Measurements from ENCODE around the gene GALNT17. TPM values are rescaled to one million over a fixed set of nuclear protein-coding genes. Genes with fewer than 3 reads are reported as not detected.

GALNT17 gene
- total RNA-seq (2022), result not detected in 2 replicates
- percentile 1 among the genes with signal in this experiment for Bru-seq, nascent RNA
- BruChase-seq, experiment 1, labeled RNA remaining after a 6-hour chase, result percentile 3 among the genes with signal in this experiment
- BruChase-seq, experiment 2, labeled RNA remaining after a 2-hour chase, result percentile 3 among the genes with signal in this experiment
- long read RNA-seq, result 0 reads

- H3K27ac Mint-ChIP-seq (ENCODE audit: low read depth, unreplicated experiment), result no peak within 1 kb of the TSS
- intact Hi-C loops (cut with micrococcal nuclease), result no loop called here
- H3K9me3 Mint-ChIP-seq (ENCODE audit: unreplicated experiment), result peaks cover 9% of the 10 kb centered on the region
- CTCF ChIA-PET, result no interaction called here
- H3K27me3 Mint-ChIP-seq (ENCODE audit: insufficient read depth, unreplicated experiment), result no peaks in the 10 kb centered on the region
- no peak for DNase-seq (ENCODE audit: unreplicated experiment)
- POLR2A ChIA-PET, result no interaction called here
- no TSS peak for BruUV-seq (replicated peaks)
- H3K4me3 Mint-ChIP-seq (ENCODE audit: unreplicated experiment), result no peak within 1 kb of the TSS
- H3K36me3 Mint-ChIP-seq (ENCODE audit: insufficient read depth, unreplicated experiment), result no peaks in the 10 kb centered on the region
- no peaks in the 10 kb centered on the region for H3K4me1 Mint-ChIP-seq (ENCODE audit: insufficient read depth, unreplicated experiment)
- no peak for TF ChIP-seq CTCF (IDR thresholded peaks at IDR 0.05; ENCODE audit: unreplicated experiment)
These were observed at the start of gene GALNT17 for GRCh38 chr7:71132127-71132376. Gene GALNT17, plus strand, starts transcription at chr7:71132144.

GRCh38 chr7:71095266-71095860 is 36.6 kb upstream of the GALNT17 start:
- CTCF ChIA-PET, result no interaction called here
- peaks cover 35% of the 10 kb centered on the region for H3K9me3 Mint-ChIP-seq (ENCODE audit: unreplicated experiment)
- DNase-seq (ENCODE audit: unreplicated experiment), result no peak
- H3K36me3 Mint-ChIP-seq (ENCODE audit: insufficient read depth, unreplicated experiment), result no peaks in the 10 kb centered on the region
- TF ChIP-seq CTCF (IDR thresholded peaks at IDR 0.05; ENCODE audit: unreplicated experiment), result no peak
- no peaks in the 10 kb centered on the region for H3K4me1 Mint-ChIP-seq (ENCODE audit: insufficient read depth, unreplicated experiment)
- no peak overlapping the region for H3K27ac Mint-ChIP-seq (ENCODE audit: low read depth, unreplicated experiment)
- intact Hi-C loops (cut with micrococcal nuclease), result no loop called here
- H3K27me3 Mint-ChIP-seq (ENCODE audit: insufficient read depth, unreplicated experiment), result no peaks in the 10 kb centered on the region
- POLR2A ChIA-PET, result no interaction called here
- no peak overlapping the region for H3K4me3 Mint-ChIP-seq (ENCODE audit: unreplicated experiment)
- BruUV-seq (replicated peaks), result no TSS peak

GRCh38 chr7:71096351-71096750 is 35.6 kb upstream of the GALNT17 start:
- peaks cover 29% of the 10 kb centered on the region for H3K9me3 Mint-ChIP-seq (ENCODE audit: unreplicated experiment)
- TF ChIP-seq CTCF (IDR thresholded peaks at IDR 0.05; ENCODE audit: unreplicated experiment), result no peak
- intact Hi-C loops (cut with micrococcal nuclease), result no loop called here
- no peak overlapping the region for H3K27ac Mint-ChIP-seq (ENCODE audit: low read depth, unreplicated experiment)
- H3K27me3 Mint-ChIP-seq (ENCODE audit: insufficient read depth, unreplicated experiment), result no peaks in the 10 kb centered on the region
- POLR2A ChIA-PET, result no interaction called here
- no peaks in the 10 kb centered on the region for H3K4me1 Mint-ChIP-seq (ENCODE audit: insufficient read depth, unreplicated experiment)
- H3K4me3 Mint-ChIP-seq (ENCODE audit: unreplicated experiment), result no peak overlapping the region
- BruUV-seq (replicated peaks), result no TSS peak
- DNase-seq (ENCODE audit: unreplicated experiment), result no peak
- CTCF ChIA-PET, result no interaction called here
- H3K36me3 Mint-ChIP-seq (ENCODE audit: insufficient read depth, unreplicated experiment), result no peaks in the 10 kb centered on the region

- H3K27me3 Mint-ChIP-seq (ENCODE audit: insufficient read depth, unreplicated experiment), result no peaks in the 10 kb centered on the region
- intact Hi-C loops (cut with micrococcal nuclease), result no loop called here
- peaks cover 19% of the 10 kb centered on the region for H3K9me3 Mint-ChIP-seq (ENCODE audit: unreplicated experiment)
- POLR2A ChIA-PET, result no interaction called here
- no peak for DNase-seq (ENCODE audit: unreplicated experiment)
- no peaks in the 10 kb centered on the region for H3K36me3 Mint-ChIP-seq (ENCODE audit: insufficient read depth, unreplicated experiment)
- H3K4me3 Mint-ChIP-seq (ENCODE audit: unreplicated experiment), result no peak overlapping the region
- CTCF ChIA-PET, result no interaction called here
- no peak for TF ChIP-seq CTCF (IDR thresholded peaks at IDR 0.05; ENCODE audit: unreplicated experiment)
- H3K27ac Mint-ChIP-seq (ENCODE audit: low read depth, unreplicated experiment), result no peak overlapping the region
- BruUV-seq (replicated peaks), result no TSS peak
- no peaks in the 10 kb centered on the region for H3K4me1 Mint-ChIP-seq (ENCODE audit: insufficient read depth, unreplicated experiment)
These were observed 25.7 kb upstream of the GALNT17 start for GRCh38 chr7:71106226-71106625.

Data from MCF 10A (cell line).